Measurements from ENCODE around the gene PDXDC1.
"Not testable (repeated sequence)": the region's sequence is repeated elsewhere in the genome, so short reads cannot be mapped to it uniquely, and the experiment has no call there.

DNA sequence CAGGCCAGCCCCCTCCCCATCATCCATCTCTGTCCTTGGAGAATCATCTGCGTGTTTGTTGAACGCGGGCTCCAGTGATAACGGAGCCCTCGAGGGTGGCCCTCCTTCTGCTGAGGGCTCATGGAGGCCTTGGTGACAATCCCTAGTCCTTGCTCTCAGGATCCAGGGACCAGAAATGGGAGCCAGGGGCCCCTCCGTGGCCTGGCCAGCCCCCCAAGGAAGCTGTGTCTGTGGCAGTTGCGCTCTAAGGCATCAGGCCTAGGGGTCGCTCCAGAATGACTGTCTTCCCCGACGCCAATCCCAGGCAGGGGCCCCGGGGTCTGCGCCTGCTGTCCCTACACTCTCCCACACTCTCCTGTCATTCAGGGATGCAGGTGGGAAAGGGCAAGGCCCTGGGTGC lies 174.4 kb downstream of the PDXDC1 start:
- TF ChIP-seq PPARA (CRISPR knock-in tag; IDR thresholded peaks at IDR 0.05; ENCODE audit: borderline replicate concordance); OSR1 (CRISPR knock-in tag; IDR thresholded peaks at IDR 0.05); ZNF565 (CRISPR knock-in tag; conservative IDR thresholded peaks at IDR 0.05; ENCODE audit: low read depth); ZNF8 (CRISPR knock-in tag; IDR thresholded peaks at IDR 0.05); ZFP30 (CRISPR knock-in tag; IDR thresholded peaks at IDR 0.05); SNAI2 (CRISPR knock-in tag; IDR thresholded peaks at IDR 0.05); ZC3H10 (CRISPR knock-in tag; IDR thresholded peaks at IDR 0.05); CSDC2 (CRISPR knock-in tag; IDR thresholded peaks at IDR 0.05); TOX (CRISPR knock-in tag; IDR thresholded peaks at IDR 0.05; ENCODE audit: borderline replicate concordance); ISL1 (CRISPR knock-in tag; IDR thresholded peaks at IDR 0.05): not testable (repeated sequence)
- TF ChIP-seq, protein P1, sequence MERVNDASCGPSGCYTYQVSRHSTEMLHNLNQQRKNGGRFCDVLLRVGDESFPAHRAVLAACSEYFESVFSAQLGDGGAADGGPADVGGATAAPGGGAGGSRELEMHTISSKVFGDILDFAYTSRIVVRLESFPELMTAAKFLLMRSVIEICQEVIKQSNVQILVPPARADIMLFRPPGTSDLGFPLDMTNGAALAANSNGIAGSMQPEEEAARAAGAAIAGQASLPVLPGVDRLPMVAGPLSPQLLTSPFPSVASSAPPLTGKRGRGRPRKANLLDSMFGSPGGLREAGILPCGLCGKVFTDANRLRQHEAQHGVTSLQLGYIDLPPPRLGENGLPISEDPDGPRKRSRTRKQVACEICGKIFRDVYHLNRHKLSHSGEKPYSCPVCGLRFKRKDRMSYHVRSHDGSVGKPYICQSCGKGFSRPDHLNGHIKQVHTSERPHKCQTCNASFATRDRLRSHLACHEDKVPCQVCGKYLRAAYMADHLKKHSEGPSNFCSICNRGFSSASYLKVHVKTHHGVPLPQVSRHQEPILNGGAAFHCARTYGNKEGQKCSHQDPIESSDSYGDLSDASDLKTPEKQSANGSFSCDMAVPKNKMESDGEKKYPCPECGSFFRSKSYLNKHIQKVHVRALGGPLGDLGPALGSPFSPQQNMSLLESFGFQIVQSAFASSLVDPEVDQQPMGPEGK (CRISPR knock-in tag; IDR thresholded peaks at IDR 0.05; ENCODE audit: borderline replicate concordance) = not testable (repeated sequence)
- TF ChIP-seq, protein P2, sequence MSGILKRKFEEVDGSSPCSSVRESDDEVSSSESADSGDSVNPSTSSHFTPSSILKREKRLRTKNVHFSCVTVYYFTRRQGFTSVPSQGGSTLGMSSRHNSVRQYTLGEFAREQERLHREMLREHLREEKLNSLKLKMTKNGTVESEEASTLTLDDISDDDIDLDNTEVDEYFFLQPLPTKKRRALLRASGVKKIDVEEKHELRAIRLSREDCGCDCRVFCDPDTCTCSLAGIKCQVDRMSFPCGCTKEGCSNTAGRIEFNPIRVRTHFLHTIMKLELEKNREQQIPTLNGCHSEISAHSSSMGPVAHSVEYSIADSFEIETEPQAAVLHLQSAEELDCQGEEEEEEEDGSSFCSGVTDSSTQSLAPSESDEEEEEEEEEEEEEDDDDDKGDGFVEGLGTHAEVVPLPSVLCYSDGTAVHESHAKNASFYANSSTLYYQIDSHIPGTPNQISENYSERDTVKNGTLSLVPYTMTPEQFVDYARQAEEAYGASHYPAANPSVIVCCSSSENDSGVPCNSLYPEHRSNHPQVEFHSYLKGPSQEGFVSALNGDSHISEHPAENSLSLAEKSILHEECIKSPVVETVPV (CRISPR knock-in tag; IDR thresholded peaks at IDR 0.05) = not testable (repeated sequence)
- TF ChIP-seq, protein P3, sequence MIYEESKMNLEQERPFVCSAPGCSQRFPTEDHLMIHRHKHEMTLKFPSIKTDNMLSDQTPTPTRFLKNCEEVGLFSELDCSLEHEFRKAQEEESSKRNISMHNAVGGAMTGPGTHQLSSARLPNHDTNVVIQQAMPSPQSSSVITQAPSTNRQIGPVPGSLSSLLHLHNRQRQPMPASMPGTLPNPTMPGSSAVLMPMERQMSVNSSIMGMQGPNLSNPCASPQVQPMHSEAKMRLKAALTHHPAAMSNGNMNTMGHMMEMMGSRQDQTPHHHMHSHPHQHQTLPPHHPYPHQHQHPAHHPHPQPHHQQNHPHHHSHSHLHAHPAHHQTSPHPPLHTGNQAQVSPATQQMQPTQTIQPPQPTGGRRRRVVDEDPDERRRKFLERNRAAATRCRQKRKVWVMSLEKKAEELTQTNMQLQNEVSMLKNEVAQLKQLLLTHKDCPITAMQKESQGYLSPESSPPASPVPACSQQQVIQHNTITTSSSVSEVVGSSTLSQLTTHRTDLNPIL (CRISPR knock-in tag; IDR thresholded peaks at IDR 0.05; ENCODE audit: low read depth) = not testable (repeated sequence)

All from SK-N-SH treated with all-trans-retinoic acid at 6 μM for 48 hours (cell line).